Heart left ventricle (tissue), 13 donors: ENCODE data around the gene CEP128.

ENCODE experiments used
- CTCF ChIP-seq, 12 donors: fragments of 200-600 bp; sonication (generic) in 4 of 12; IDR thresholded peaks; one replicate each; pipeline versions ENCODE4 v1.5.0 to v1.8.0; 2018 to 2022; ENCODE audit warnings: antibody characterized with exemption in 12 of 12, mild to moderate bottlenecking in 5 of 12
- POLR2A ChIP-seq, 2 donors: fragments of 450-650 bp; IDR thresholded peaks; one replicate each; pipeline ENCODE4 v1.6.1; 2017; ENCODE audit warnings: antibody characterized with exemption in 2 of 2, mild to moderate bottlenecking in 2 of 2, moderate library complexity in 2 of 2
- donor health status: ischemic (EF 13 %, LVEDD 7.1; RV severe dilation, severe dysfunction).
- donor health status: DM: no; HTN: yes; CAD: no.
- donor health status: DM: no; HTN: no; CAD: no.
- donor health status: ischemic (EF 25% LVEDD 6.9; RV normal size, moderate dysfunction).
- donor health status: ischemic (EF 25% LVEDD 5.7; RV mildly dilated, moderate dysfunction).
- donor health status: ischemic (EF 35%, LVEDD 5.7; RV mildly dilated, moderate dysfunction).
- donor health status: nonischemic (EF 11% LVEDD 7.7; RV severe dilation, severe dysfunction).
- donor health status: DM: yes; HTN: yes; CAD: no.
- donor health status: PGD.
- donor health status: ischemic (EF 29% LVEDD 5.4; RV normal size, mild dysfunction).
- donor health status: nonischemic (EF 23%, LVEDD 6.1; RV moderate dilation, normal function).

GRCh38 chr14:80496090-80496489, 445.4 kb downstream of the CEP128 start:
- TF ChIP-seq CTCF (IDR thresholded peaks at IDR 0.05) = no peak
- TF ChIP-seq POLR2A (IDR thresholded peaks at IDR 0.05) = no peak
